ENCODE measurements around the gene KIRREL3. TPM values are rescaled to one million over a fixed set of nuclear protein-coding genes. Genes with fewer than 3 reads are reported as not detected.

Gene KIRREL3
- total and polyA plus RNA-seq, 3 donors from 2014 or later, result 1.0 to 1.1 (median 1.1) TPM

DNA sequence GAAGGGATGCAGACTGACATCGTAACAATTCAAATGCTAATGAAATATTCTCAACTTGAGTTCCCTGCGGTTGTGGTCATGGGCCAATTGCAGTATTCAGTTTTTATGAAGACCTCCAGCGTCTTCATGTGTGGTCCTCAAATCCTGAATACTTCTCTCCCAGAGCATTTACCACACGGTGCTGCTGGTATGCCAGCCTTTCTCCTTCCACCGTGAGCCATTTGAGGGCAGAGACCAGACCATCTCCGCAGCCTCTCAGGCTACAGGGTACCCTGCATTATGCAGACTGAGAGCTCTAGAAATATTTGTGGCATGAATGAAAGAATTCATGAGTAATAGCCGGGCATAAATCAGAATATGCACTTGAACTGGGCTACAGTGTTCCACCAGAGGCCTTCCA, 355.4 kb downstream of the KIRREL3 start:
- no peaks in the 10 kb centered on the region for H3K36me3 ChIP-seq (ENCODE audit: low read depth, missing control alignments)
- DNase-seq, result no peak
- TF ChIP-seq, protein P1, sequence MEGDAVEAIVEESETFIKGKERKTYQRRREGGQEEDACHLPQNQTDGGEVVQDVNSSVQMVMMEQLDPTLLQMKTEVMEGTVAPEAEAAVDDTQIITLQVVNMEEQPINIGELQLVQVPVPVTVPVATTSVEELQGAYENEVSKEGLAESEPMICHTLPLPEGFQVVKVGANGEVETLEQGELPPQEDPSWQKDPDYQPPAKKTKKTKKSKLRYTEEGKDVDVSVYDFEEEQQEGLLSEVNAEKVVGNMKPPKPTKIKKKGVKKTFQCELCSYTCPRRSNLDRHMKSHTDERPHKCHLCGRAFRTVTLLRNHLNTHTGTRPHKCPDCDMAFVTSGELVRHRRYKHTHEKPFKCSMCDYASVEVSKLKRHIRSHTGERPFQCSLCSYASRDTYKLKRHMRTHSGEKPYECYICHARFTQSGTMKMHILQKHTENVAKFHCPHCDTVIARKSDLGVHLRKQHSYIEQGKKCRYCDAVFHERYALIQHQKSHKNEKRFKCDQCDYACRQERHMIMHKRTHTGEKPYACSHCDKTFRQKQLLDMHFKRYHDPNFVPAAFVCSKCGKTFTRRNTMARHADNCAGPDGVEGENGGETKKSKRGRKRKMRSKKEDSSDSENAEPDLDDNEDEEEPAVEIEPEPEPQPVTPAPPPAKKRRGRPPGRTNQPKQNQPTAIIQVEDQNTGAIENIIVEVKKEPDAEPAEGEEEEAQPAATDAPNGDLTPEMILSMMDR (IDR thresholded peaks at IDR 0.05), result no peak
- no peak for TF ChIP-seq POLR2A (IDR thresholded peaks at IDR 0.05)
- no peak overlapping the region for H3K27ac ChIP-seq
- intact Hi-C loops (cut with DNase I; ENCODE audit: low total_unique reads), result no loop called here
- 83 to 84% methylated on average over 7 of the region's 7 CpGs for WGBS, 2 donors
- H3K27me3 ChIP-seq, result no peaks in the 10 kb centered on the region
- H3K4me3 ChIP-seq, result no peak overlapping the region
- no peaks in the 10 kb centered on the region for H3K9me3 ChIP-seq
- H3K4me1 ChIP-seq, result no peaks in the 10 kb centered on the region

DNA sequence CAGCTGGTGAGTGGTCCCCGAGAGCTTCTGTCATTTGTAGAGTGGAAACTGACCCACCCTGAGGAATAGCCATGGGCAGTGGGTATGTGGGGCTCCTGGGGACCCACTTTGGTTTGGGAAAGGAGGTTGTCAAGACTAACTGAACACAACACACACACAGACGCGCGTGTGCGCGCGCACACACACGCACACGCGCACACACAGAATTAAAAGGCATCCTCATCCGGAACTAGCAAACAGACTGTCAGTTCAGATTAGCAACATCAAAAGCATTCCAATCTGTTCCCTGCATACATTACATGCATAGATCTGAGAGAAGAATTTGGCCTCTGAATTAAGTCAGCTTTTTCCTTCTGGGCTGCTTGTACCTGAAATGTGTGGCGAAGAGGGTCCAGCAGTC, 360.4 kb downstream of the KIRREL3 start:
- Histone ChIP-seq H3K9me3 (no peaks in the 10 kb centered on the region), H3K27me3 (no peaks in the 10 kb centered on the region), H3K36me3 (ENCODE audit: low read depth, missing control alignments) (no peaks in the 10 kb centered on the region), H3K27ac (no peak overlapping the region), H3K4me3 (no peak overlapping the region), H3K4me1 (no peaks in the 10 kb centered on the region)
- no peak for TF ChIP-seq POLR2A (IDR thresholded peaks at IDR 0.05)
- TF ChIP-seq, protein P1 (IDR thresholded peaks at IDR 0.05), result no peak
- WGBS, 2 donors, result 85 to 88% methylated on average over 12 of the region's 12 CpGs
- intact Hi-C loops (cut with DNase I; ENCODE audit: low total_unique reads), result no loop called here
- DNase-seq, result no peak

DNA sequence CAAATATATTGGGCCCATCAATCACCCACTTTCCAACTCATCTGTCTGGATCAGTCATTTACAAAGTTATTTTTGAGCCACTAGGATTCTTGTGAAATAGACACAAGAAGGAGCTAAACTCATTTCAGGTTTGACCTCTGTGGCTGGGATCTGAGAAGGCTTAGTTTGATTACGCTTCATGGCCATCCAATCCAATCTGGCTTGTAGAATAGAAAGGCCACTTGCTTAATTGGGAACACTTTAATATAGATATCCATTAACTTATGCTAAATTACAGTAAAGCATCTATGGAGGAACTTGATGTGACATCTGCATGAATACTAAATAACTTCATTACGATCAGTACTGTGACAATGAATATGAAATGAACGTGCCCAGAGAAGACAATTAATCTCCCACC, 360.9 kb downstream of the KIRREL3 start:
- TF ChIP-seq, protein P1 (IDR thresholded peaks at IDR 0.05), result no peak
- no peak for TF ChIP-seq POLR2A (IDR thresholded peaks at IDR 0.05)
- 87 to 95% methylated on average over 3 of the region's 3 CpGs for WGBS, 2 donors
- H3K9me3 ChIP-seq, result no peaks in the 10 kb centered on the region
- DNase-seq, result no peak
- H3K27ac ChIP-seq, result no peak overlapping the region
- H3K4me3 ChIP-seq, result no peak overlapping the region
- H3K27me3 ChIP-seq, result no peaks in the 10 kb centered on the region
- H3K36me3 ChIP-seq (ENCODE audit: low read depth, missing control alignments), result no peaks in the 10 kb centered on the region
- H3K4me1 ChIP-seq, result no peaks in the 10 kb centered on the region
- intact Hi-C loops (cut with DNase I; ENCODE audit: low total_unique reads), result no loop called here

DNA sequence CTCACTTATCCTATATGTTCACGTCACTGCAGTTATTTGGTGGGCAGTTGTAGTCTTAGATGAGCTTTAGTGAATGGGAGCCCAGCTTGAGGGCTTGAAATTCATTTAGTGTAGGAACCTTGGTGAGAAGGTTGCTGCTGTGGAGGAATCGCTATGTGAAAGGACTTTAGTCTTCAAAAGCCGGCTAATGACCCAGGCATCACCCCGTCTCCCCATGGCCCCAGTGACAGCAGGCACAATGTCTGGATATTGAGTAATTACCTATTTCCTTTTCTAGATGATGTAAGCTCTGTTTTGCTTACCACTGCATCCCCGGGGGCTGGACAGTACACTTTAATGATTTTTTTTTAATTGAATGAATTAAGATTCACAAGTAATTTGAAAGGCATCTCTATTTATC, 361.9 kb downstream of the KIRREL3 start:
- intact Hi-C loops (cut with DNase I; ENCODE audit: low total_unique reads), result no loop called here
- Histone ChIP-seq H3K4me3 (no peak overlapping the region), H3K36me3 (ENCODE audit: low read depth, missing control alignments) (no peaks in the 10 kb centered on the region), H3K4me1 (no peaks in the 10 kb centered on the region), H3K9me3 (no peaks in the 10 kb centered on the region), H3K27me3 (no peaks in the 10 kb centered on the region), H3K27ac (no peak overlapping the region)
- 82 to 91% methylated on average over 5 of the region's 5 CpGs for WGBS, 2 donors
- no peak for TF ChIP-seq POLR2A (IDR thresholded peaks at IDR 0.05)
- TF ChIP-seq, protein P1 (IDR thresholded peaks at IDR 0.05), result no peak
- DNase-seq, result no peak

DNA sequence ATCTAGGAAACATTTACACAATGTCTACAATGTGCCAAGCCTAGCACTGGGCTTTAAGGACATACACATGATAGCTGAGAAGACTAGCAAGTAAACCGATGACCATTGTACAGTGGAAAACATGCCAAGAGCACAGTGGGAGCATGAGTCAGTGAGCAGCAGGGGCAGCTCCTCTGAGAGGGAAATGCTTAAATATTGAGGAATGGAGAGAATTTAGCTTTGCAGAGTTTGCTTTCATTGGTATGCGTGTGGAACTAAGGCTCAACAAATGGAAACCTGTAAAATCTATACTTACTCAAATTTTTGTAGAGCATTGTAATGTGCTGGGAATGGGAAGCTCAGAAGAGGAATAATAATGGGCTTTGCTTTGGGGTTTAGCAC, 362.8 kb downstream of the KIRREL3 start:
- H3K4me1 ChIP-seq, result no peaks in the 10 kb centered on the region
- H3K27ac ChIP-seq, result no peak overlapping the region
- no peak for TF ChIP-seq POLR2A (IDR thresholded peaks at IDR 0.05)
- TF ChIP-seq, protein P1 (IDR thresholded peaks at IDR 0.05), result no peak
- no peaks in the 10 kb centered on the region for H3K36me3 ChIP-seq (ENCODE audit: low read depth, missing control alignments)
- H3K4me3 ChIP-seq, result no peak overlapping the region
- intact Hi-C loops (cut with DNase I; ENCODE audit: low total_unique reads), result no loop called here
- DNase-seq, result no peak
- WGBS, 2 donors, result 64 to 76% methylated on average over 2 of the region's 2 CpGs
- no peaks in the 10 kb centered on the region for H3K27me3 ChIP-seq
- no peaks in the 10 kb centered on the region for H3K9me3 ChIP-seq

All from testis (tissue), 3 donors.